ENCODE measurements around the gene AHSP. TPM values are rescaled to one million over a fixed set of nuclear protein-coding genes. Genes with fewer than 3 reads are reported as not detected.

Gene AHSP
- total and polyA plus RNA-seq, 2 donors (not counting 1 experiment from before 2014, with no cell fraction given): not detected

- H3K9me3 ChIP-seq (ENCODE audit: control extremely low read depth in 1 of 3, control insufficient read depth in 2 of 3, insufficient read depth in 1 of 3, low read length in 2 of 3): no peaks in the 10 kb centered on the region
- ATAC-seq (ENCODE audit: low read depth) (no peak), DNase-seq (no peak)
- peaks cover 0 to 34% of the 10 kb centered on the region in 2 experiments for H3K36me3 ChIP-seq (replicated peaks in 1 of 2; ENCODE audit: control extremely low read depth in 1 of 2, control insufficient read depth in 1 of 2, extremely low read depth in 1 of 2, insufficient read depth in 2 of 2, low read length in 1 of 2)
- no peaks in the 10 kb centered on the region for H3K27me3 ChIP-seq (replicated peaks in 1 of 4; ENCODE audit: control extremely low read depth in 1 of 4, control insufficient read depth in 3 of 4, insufficient read depth in 4 of 4, low read length in 3 of 4)
- no peaks in the 10 kb centered on the region for H3K27me3 Mint-ChIP-seq
- intact Hi-C loops (cut with micrococcal nuclease): no loop called here
- H3K4me1 ChIP-seq (ENCODE audit: control insufficient read depth in 2 of 2, insufficient read depth in 2 of 2, low read length in 2 of 2): peaks cover 6 to 7% of the 10 kb centered on the region in 2 donors
- H3K27ac Mint-ChIP-seq: no peak overlapping the region
- H2AFZ ChIP-seq (ENCODE audit: insufficient read depth, low read depth, low read length, poor library complexity, severe bottlenecking): no peak overlapping the region
- H3K79me2 ChIP-seq (ENCODE audit: control insufficient read depth, insufficient read depth, low read length): peaks cover 22% of the 10 kb centered on the region
- TF ChIP-seq CTCF (IDR thresholded peaks at IDR 0.05) (no peak), EZH2 (IDR thresholded peaks at IDR 0.05; ENCODE audit: borderline replicate concordance, insufficient read depth, low read depth, low read length, poor library complexity, severe bottlenecking) (no peak)
- H3K27ac ChIP-seq (ENCODE audit: low read length in 2 of 2): no peak overlapping the region
- H3K4me3 Mint-ChIP-seq: no peak overlapping the region
- H4K20me1 ChIP-seq (ENCODE audit: control insufficient read depth, insufficient read depth, low read length, poor library complexity, severe bottlenecking): peaks cover 9% of the 10 kb centered on the region
- ChIA-PET POLR2A (interaction anchor here (0.6 to 0.7 kb wide), 2 partner anchors 20 to 507 kb away, joined by 3 read pairs; no protein-coding TSS in a partner anchor), CTCF (no interaction called here)
- H3K9ac ChIP-seq (ENCODE audit: low read length): no peak overlapping the region
- no peak overlapping the region for H3K4me3 ChIP-seq (ENCODE audit: control extremely low read depth in 1 of 5, extremely low read depth in 1 of 5, insufficient read depth in 1 of 5, low read depth in 2 of 5, low read length in 4 of 5)
- 100% methylated on average over 3 of the region's 3 CpGs for WGBS (ENCODE audit: insufficient coverage)
- no peaks in the 10 kb centered on the region for H3K9me3 Mint-ChIP-seq (ENCODE audit: insufficient read depth)
- H3K4me1 Mint-ChIP-seq: peaks cover 13% of the 10 kb centered on the region
- H3K4me2 ChIP-seq (replicated peaks; ENCODE audit: low read depth, low read length, poor library complexity, severe bottlenecking): no peak overlapping the region
These were observed 26.3 kb upstream of the AHSP start for GRCh38 chr16:31501226-31501965.

- no peak for TF ChIP-seq CTCF (IDR thresholded peaks at IDR 0.05)
- no peak for TF ChIP-seq EZH2 (IDR thresholded peaks at IDR 0.05; ENCODE audit: borderline replicate concordance, insufficient read depth, low read depth, low read length, poor library complexity, severe bottlenecking)
- Histone ChIP-seq H3K4me2 (replicated peaks; ENCODE audit: low read depth, low read length, poor library complexity, severe bottlenecking) (no peak overlapping the region), H3K4me3 (ENCODE audit: control extremely low read depth in 1 of 5, extremely low read depth in 1 of 5, insufficient read depth in 1 of 5, low read depth in 2 of 5, low read length in 4 of 5) (no peak overlapping the region), H3K9me3 (ENCODE audit: control extremely low read depth in 1 of 3, control insufficient read depth in 2 of 3, insufficient read depth in 1 of 3, low read length in 2 of 3) (no peaks in the 10 kb centered on the region), H2AFZ (ENCODE audit: insufficient read depth, low read depth, low read length, poor library complexity, severe bottlenecking) (no peak overlapping the region), H3K4me1 (ENCODE audit: control insufficient read depth in 2 of 2, insufficient read depth in 2 of 2, low read length in 2 of 2) (peaks cover 11% of the 10 kb centered on the region in 2 donors), H3K36me3 (replicated peaks in 1 of 2; ENCODE audit: control extremely low read depth in 1 of 2, control insufficient read depth in 1 of 2, extremely low read depth in 1 of 2, insufficient read depth in 2 of 2, low read length in 1 of 2) (peaks cover 0 to 28% of the 10 kb centered on the region in 2 experiments), H3K9ac (ENCODE audit: low read length) (no peak overlapping the region), H4K20me1 (ENCODE audit: control insufficient read depth, insufficient read depth, low read length, poor library complexity, severe bottlenecking) (peaks cover 9% of the 10 kb centered on the region), H3K27ac (ENCODE audit: low read length in 2 of 2) (no peak overlapping the region), H3K79me2 (ENCODE audit: control insufficient read depth, insufficient read depth, low read length) (peaks cover 22% of the 10 kb centered on the region), H3K27me3 (replicated peaks in 1 of 4; ENCODE audit: control extremely low read depth in 1 of 4, control insufficient read depth in 3 of 4, insufficient read depth in 4 of 4, low read length in 3 of 4) (no peaks in the 10 kb centered on the region)
- CTCF ChIA-PET: no interaction called here
- H3K27me3 Mint-ChIP-seq: no peaks in the 10 kb centered on the region
- H3K9me3 Mint-ChIP-seq (ENCODE audit: insufficient read depth): no peaks in the 10 kb centered on the region
- POLR2A ChIA-PET: interaction anchor here (1.1 kb wide), 1 partner anchor 11 kb away, joined by 3 read pairs; no protein-coding TSS in a partner anchor
- H3K27ac Mint-ChIP-seq: no peak overlapping the region
- intact Hi-C loops (cut with micrococcal nuclease): no loop called here
- peaks cover 15% of the 10 kb centered on the region for H3K4me1 Mint-ChIP-seq
- WGBS (ENCODE audit: insufficient coverage): no CpG with 5 or more reads among the region's 4 CpGs
- ATAC-seq (ENCODE audit: low read depth) (no peak), DNase-seq (no peak)
- H3K4me3 Mint-ChIP-seq: no peak overlapping the region
These were observed 25.7 kb upstream of the AHSP start for GRCh38 chr16:31501966-31502348.

All from B cell (primary cell).